HG03196 (cell line): ENCODE results near the gene GJD3.

Source experiments
- ATAC-seq: cut with Tn5 transposase; IDR thresholded peaks from one replicate; pipeline ENCODE4 v1.9.1; 2021; ENCODE audit not compliant: unreplicated experiment

Gene GJD3

DNA sequence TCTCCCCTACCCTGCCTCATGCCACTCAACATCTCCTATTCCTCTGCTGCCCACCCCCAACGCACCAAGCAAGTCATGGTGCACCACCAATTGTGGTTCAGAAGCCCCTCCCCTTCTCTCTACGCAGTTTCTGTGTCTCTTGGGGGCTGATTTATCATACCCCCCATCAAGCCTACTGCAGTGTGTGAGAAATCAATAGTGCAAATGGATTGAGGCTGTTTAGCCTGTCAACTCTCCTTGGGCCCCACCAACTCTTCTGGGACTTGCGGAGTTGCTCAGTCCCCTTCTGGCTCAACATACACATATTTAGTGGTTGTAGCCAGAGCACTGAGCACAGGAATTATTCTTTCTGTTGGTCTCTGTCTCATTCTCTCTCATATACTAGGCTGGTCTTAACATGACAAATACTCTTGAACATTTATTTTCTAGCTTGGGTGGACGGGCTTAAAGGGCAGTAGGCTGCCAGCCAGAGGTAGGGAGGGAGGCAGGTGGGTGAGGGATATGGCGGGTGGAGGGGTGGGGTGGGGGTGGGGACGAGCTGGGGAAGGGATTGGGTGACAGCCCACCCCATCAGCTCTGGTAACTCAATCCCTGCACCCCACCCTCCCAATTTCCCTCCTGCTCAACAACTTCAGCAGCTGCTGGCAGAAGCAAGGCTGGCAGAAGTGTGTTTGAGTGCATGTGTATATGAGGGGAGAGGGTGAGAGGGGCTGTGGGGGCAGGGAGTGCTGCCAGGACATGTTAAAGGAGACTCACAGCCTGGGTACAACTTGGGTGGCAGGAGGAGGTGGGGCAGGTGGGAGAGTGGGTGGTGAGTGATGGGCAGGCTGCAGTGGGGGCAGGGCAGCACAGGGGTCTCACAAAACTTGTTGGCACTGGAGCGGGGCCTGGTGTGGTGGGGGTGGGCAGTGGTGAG is 50.6 kb downstream of the GJD3 start:
- no peak for ATAC-seq
